PC-3 (cell line): ENCODE data around the gene BMS1.

Source experiments
- CTCF ChIP-seq: fragments of 300-600 bp; sonication (generic); conservative IDR thresholded peaks from 2 replicates; pipeline ENCODE4 v1.5.1; 2017; ENCODE audit warnings: antibody characterized with exemption, low read depth, mild to moderate bottlenecking, low read length
- EZH2 ChIP-seq: fragments of 300-600 bp; sonication (generic); IDR thresholded peaks from one replicate; pipeline ENCODE4 v1.6.1; 2017; ENCODE audit warnings: antibody characterized with exemption, mild to moderate bottlenecking, low read length; ENCODE audit not compliant: unreplicated experiment

DNA sequence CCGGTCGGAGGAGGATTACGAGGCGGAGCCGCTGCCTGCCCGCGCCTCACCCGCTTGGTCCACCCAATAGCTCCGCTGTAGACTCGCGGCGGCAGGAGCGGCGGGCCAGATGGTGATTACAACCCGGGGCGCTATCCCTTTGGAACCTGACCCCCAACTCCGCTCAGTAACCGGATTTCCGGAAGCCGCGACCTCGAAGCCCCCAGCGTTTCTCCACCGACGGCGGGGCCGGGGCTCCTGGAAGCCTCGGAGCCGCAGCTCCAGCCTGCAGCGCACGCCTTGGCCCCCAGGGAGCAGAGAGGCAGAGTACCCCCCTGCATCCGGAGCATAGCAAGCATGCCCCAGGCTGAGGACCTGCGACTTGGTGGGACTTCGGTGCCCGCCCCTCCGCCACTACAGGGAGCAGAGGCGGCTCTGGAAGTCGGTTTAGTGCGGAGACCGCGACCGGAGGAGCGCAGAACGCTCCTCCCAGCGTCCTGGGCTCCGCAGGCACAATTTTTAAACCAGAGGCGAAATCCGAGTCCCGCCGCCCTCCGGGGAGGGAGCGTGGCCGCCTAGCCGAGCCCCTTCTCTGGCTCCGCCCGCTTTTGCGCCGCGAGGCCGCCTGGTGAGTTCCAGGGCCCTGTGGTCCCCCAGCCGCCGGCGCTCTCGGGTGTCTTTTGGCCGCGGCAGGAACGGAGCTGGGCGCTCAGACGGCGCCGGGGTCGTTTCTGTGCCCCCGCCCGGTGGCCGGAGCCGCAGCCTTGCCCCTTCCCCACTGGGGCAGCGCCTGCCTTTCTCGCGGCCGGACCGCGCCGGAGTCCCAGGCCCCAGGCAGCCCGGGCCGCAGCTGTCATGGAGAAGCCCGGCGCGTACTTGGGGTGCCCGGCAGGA, 28.2 kb upstream of the BMS1 start:
- TF ChIP-seq CTCF, result no peak
- TF ChIP-seq EZH2, result peak; percentile 88
